HG03108 (cell line): ENCODE data around the gene WWOX.
"Not testable (repeated sequence)": the region's sequence is repeated elsewhere in the genome, so short reads cannot be mapped to it uniquely, and the experiment has no call there.

Experiments
- ATAC-seq: cut with Tn5 transposase; IDR thresholded peaks from one replicate; pipeline ENCODE4 v1.9.1; 2021; ENCODE audit warnings: moderate library complexity; ENCODE audit not compliant: unreplicated experiment

WWOX gene

DNA sequence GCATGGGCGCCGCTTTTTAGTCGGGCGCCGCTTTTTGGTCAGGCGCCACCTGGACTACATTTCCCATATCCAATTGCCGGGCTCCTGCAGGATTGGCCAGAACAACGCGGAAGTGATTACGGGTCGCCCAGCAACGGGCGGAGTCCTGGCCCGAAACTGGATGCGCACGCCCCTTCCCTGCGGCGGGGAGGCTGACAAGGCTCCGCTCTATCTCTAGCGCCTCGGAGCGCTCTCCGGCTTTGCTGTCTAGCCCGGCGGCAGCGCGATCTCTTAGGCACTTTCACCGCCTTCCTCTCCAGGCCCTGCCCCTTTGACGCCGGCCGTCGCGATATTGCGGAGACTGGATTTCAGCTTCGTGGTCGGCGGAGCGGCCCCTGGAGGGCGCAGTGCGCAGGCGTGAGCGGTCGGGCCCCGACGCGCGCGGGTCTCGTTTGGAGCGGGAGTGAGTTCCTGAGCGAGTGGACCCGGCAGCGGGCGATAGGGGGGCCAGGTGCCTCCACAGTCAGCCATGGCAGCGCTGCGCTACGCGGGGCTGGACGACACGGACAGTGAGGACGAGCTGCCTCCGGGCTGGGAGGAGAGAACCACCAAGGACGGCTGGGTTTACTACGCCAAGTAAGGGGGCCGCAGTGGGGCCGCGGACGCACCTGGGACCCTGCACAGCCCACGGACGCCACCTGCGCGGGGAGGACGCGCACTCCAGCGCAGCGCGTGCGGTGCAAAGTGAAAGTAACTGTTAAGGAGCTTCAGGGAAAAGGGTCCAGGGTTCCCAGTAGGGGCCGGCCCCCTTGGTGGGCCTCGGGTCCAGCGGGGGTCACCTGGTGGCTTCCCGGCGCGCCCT, at the start of gene WWOX:
WWOX (plus strand) TSS at position 384 of the 841 bp plus-strand sequence.
- ATAC-seq, result peak; percentile 96

DNA sequence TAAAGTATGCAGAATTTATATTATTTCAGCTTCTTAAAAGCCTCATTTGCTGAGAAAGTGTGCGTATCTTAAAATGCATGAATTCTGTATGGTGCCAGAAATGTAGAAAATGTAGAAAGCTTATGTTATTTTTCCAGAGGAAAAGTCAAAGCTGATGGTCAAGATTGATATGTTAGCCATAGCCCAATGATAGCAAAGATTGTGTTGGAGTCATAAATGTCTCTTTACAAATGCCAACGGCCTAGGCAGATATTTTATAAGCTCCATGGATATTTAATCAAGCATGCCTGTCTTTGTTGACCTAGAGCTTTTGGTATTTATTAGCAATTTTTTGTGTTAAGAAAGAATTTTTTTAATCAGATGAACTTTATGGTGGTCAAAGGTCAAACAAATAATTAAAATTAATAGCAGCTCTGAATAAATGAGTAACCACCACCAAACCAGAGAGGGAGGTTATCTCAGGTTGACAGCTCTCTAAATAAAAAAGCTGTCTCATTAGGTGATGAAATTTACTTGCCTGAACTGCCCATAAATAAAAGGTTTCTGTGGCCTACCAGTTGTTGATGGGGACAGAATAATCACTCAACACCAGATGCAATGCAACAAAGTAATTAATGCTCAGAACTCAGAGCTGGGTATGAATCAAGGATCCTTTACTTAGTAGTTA, 48.6 kb upstream of the WWOX start:
- ATAC-seq, result no peak

DNA sequence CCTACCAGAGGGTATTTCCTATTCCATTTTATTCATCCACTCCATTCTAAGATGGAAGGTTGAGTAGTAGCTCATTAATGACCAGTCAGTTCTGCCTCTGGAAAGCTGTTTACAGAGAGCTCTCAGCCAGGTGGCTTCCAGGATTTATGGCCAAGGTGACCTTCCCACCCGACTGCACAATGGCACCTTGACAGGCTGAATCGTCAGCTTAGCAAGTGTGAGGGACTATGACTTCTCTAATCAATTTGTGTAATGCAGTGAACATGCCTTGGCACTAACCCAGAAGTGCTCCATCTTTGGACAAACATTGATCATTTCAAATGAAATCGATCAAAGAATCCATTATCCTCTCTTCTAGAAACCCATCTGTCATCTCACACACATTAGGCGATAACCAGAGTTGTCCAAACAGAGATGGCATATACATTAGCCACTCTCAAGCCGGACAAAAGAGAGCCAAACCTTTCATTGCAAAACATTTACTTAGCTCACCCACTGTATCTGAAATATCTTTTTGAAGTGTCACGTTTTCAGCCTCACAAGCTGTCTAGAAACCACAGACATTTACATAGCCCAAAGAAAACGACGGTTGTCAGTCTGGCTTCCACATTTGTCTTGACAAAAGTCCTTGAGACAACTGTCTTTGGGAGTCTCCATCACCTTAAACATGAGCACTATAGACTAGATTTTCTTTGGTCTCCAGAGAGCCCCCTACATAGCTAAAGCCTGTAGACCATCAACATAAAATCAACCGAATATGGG, 41.5 kb upstream of the WWOX start:
- no peak for ATAC-seq

DNA sequence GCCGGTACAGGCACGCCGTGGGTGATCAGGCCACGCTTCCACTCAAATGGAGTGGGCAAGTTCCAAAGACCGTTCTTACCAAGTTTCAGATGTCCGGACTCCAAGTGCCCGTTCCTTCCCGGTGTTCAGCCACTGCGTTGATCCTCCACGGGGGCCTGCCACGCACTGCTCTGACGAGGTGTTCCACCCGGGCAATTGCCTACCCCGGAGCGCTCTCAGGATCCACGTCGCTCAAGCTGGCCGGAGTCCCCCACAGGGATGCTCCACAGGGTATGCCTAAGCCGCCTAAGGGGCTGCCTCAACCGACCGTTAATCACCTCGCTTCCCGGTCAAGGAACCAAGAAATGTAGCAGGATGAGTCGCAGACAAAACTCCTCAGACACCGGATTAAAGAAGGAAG, 39.6 kb upstream of the WWOX start:
- not testable (repeated sequence) for ATAC-seq

DNA sequence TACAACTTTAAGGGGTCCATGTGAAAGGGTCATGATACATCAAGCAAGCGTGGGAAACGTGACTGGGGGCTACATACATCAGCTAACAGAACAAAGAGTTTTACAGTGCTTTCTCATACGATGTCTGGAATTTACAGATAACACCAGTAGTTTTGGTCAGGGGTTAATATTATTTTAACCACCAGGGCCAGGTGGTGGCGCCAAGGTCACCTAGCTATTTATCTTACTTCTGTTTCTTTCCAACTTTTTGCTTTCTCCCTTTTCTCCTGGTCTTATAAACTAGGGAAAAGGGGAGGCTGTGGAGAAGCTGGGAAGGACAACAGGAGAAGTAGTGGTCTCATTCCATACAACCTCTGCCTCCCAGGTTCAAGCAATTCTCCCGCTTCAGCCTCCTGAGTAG, 39.2 kb upstream of the WWOX start:
- no peak for ATAC-seq

DNA sequence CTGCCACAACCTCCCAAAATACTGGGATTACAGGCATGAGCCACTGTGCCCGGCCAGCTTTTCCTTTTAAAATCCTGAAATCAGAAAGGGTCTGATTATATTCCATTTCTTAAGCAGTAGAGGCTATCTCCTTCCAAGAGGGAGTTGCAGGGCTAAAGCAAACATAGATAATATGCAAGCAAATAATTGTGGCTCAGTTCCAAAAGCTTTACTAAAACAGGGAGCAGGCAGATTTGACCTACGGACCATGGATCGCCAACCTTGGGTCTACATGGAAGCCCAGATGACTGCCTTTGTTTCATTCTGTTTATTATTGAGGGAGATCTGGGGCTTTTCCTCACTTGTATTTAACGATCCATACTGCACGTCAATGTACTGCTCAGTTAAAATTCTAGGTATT, 38.6 kb upstream of the WWOX start:
- no peak for ATAC-seq

GRCh38 chr16:78065319-78065718, 34.1 kb upstream of the WWOX start:
- ATAC-seq, result no peak

GRCh38 chr16:78069913-78070312, 29.5 kb upstream of the WWOX start:
- ATAC-seq, result no peak

DNA sequence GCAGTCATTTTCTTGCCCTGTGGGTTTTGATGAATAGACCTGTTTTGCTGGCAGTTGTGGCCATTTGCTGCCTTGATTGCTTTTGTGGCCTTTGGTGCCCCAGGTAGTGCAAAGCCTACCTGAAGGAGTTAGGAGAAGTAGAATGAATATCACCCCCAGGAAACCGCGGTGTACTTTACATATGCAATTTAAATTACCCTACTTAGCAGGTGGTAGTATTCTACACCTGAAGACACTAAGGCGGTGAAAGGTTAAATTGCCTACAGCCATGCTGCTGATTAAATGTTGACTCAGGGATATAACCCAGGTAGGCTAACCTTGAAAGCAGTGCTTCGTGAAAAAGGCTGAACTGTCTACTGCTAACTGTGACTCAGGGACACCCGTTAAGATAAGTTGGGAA, 27.2 kb upstream of the WWOX start:
- no peak for ATAC-seq

GRCh38 chr16:78075800-78076199, 23.7 kb upstream of the WWOX start:
- no peak for ATAC-seq

- no peak for ATAC-seq
These were observed 18.1 kb upstream of the WWOX start for GRCh38 chr16:78081341-78081740.

DNA sequence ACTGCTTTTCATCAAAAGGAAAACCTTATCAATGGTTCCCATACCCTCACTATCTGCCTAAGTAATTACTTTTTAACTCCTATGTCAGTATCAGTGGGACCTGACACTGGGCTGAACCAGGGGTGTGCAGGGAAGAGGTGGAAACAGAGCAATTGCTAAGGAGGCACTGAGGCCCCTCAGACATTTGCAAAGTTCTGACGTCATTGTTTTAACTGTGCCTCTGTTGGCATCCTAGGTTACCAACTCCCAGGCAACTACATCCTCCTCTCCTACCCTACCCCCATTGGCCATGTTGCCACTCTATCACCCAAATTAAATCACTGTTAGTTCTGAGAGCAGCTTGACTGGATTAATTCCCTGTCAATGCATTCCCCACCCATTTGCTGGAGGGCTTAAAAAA, 8.0 kb upstream of the WWOX start:
- ATAC-seq, result no peak

GRCh38 chr16:78092758-78093157, 6.7 kb upstream of the WWOX start:
- no peak for ATAC-seq

DNA sequence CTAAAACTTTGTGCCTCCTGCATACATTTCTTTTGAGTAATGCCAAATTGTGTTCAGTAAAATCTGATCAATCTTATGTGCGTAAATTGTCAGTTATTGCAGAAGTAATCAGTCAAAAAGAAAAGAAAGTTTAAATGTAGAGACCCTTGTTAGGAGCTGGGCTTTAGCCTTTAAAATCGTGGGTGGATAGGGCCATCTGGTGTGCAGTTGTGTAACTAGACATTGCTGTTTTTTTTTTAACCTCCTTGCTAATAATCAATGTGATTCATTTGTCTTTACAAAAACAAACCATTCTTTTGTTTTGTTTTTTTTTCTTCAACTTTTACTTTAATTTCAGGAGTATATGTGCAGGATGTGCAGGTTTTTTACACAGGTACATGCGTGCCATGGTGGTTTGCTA, 5.3 kb upstream of the WWOX start:
- ATAC-seq, result no peak

DNA sequence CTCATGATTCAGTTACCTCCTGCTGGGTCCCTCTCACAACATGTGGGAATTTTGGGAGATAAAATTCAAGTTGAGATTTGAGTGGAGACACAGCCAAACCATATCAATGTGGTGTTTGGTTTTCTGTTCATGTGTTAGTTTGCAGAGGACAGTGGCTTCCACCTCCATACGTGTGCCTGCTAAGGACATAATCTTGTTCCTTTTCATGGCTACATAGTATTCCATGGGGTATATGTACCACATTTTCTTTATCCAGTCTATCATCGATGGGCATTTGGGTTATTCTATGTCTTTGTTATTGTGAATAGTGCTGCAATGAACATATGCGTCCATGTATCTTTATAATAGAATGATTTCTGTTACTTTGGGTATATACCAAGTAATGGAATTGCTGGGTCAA, 4.5 kb upstream of the WWOX start:
- no peak for ATAC-seq

DNA sequence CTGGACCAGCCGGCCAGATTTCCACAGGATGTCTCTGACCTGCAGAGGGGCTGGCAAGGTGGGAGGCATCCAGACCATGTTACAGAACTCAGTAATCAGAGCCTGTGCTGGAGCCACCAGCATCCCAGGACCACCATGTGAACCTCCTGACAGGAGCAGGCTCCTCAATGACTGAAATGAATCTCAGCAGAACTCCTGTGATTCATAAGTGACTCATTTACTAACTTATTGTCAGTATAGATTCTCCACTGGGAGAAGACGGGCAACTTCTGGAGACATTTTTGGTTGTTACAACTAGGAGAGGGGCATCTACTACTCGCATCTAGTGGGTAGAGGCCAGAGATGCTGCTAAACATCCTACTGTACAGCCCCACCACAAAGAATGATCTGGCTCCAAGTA, 3.1 kb upstream of the WWOX start:
- no peak for ATAC-seq

DNA sequence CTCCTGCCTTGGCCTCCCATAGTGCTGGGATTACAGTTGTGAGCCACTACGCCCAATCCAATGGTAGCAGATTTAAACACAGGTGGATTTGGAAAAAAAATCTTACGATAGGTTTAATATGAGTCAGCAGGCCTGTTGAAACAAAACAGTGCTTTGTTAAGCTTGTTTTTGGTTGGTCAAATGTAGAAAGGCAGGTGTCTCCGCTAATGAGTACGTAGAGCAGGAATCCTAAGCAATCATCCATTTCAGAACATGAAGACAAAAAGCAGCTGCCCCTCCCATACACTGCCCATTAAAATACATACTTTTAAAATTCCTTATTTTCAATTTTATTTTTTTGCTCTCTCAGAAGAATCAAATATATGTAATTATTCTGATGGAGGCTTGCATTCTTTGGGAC, 1.9 kb upstream of the WWOX start:
- ATAC-seq, result no peak

DNA sequence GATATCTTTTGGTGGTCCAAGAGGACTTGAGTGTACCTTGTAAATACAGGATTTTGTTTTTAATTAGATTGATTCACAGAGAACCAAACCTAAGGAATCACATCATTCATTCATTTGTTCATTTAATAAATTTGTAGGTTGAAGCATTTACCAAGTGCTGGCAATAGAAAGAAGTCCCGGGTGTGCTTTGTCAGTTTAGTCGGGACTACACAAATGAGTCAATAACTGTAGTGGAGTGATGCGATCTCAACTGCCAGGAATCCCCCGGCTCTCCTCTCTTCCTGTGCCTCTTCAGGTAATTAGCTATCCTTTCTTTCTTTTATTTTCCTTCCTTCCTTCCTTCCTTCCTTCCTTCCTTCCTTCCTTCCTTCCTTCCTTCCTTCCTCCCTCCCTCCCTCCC, 1.4 kb upstream of the WWOX start:
- no peak for ATAC-seq

DNA sequence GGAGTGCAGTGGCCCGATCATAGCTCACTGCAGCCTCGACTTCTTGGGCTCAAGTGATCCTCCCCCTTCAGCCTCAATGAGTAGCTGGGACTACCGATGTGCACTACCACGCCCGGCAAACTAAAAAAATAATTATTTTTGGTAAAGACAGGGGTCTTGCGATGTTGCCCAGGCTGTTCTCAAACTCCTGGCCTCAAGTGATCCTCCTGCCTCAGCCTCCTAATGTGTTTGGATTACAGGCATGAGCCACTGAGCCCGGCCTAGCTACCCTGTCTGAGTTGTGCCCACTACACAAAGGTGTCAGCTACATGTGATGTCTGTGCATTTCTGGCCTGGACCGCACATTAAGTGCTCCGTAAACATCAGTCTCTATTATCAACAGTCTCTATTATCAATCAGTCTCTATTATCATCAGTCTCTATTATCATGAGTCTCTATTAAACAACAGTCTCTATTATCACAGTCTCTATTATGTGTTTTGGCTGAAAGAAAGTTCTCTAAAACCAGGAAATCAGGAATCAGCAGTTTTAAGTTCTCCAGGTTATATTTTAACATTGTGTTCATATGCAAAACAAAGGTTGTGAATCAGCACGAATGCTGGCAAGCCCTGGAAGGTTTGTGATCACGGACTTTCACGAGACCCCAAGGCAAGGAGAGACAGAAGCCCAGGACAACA, 721 bp upstream of the WWOX start:
- ATAC-seq, result no peak

DNA sequence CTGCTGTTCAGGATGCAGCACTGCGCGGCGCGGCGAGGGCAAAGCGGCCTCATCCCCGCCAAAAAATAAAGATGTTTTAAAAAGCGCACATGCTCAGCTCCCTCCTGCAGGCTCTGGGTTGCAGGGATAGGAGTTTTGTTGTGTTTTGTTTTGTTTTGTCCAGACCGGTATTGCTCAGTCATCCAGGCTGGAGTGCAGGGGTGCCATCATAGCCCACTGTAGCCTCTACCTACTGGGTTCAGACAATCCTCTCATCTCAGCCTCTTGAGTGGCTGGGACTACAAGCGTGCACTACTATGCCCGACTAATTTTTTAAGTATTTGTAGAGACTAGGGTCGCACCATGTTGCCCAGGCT, 636 bp downstream of the WWOX start:
- no peak for ATAC-seq

DNA sequence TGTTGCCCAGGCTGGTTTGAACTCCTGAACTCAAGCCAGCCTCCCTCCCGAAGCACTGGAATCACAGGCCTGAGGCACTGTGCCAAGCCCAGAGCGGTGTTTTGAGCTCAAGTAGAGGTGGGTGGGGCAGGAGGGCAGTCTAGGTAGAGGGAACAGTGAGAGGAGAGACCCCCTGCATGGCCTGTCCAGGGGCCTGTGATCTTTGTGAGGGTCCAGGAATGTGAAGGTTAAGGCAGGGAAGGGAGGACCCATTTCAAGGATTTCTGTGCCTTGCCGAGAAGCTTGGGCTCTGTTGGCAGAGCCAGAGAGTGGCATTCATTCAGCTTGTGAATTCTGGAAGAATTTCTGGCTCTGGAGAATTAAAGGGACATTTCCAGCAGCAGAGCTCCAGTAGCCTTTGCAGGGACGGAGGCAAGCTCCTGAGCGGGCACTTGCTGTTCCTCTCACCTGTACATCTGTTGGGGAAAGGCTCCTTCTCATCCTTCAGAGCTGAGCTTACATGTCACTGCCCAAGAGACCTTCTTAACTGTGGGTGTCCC, 2.7 kb downstream of the WWOX start:
- ATAC-seq, result no peak
